Retinal pigment epithelial cell (primary cell): Measurements from ENCODE around the gene NEURL1.
A peak's percentile ranks its signal among the peaks of the same experiment; 100 is the strongest.

Source experiments
- DNase-seq: peaks from one replicate; pipeline ENCODE4 v3.0.0-alpha.2; 2010; ENCODE audit warnings: low read depth
- H3K4me3 ChIP-seq: 2 replicates; pipeline ENCODE4 v1.5.1; 2011; ENCODE audit warnings: mild to moderate bottlenecking, low read length, control low read depth, moderate library complexity
- TF ChIP-seq, protein P1 (sequence below): conservative IDR thresholded peaks from 2 replicates; pipeline ENCODE4 v1.5.1; 2011; ENCODE audit warnings: low read depth, low read length, control low read depth, inconsistent platforms

Gene NEURL1

DNA sequence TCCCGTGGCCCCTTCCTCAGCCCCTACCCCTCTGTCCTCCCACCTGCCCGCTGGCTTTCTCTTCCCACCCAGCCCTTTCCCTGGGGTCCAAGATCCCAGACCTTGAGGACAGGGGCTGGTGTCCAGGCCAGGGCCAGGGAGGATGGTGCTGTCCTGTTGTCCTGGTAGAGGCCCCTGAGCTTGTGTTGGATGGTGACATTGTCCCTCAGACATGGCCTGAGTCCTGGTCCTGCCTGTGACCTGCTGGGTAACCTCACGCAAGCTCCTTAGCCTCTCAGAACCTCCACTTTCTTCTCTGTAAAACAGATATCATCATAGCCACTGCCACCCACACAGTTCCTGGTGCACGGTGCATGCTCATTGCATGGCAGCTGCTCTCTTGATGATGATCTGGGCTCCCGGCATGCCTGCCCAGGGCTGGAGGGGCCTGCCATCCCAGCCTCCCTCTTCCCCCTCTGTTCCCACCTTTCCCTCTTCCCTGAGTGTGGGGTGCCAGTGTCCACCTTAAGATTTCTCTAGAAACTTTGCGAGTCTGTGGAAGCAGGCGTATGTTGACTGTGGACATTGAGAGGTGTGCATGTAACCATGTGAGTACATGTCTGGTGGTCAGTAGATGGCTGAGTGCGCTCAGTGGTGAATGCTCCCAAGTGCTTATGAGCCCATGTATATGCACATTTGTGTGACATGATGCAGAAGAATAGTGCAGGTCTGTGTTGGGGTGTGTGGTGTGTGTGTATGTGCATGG lies 60.4 kb downstream of the NEURL1 start:
- DNase-seq = no peak
- TF ChIP-seq, protein P1, sequence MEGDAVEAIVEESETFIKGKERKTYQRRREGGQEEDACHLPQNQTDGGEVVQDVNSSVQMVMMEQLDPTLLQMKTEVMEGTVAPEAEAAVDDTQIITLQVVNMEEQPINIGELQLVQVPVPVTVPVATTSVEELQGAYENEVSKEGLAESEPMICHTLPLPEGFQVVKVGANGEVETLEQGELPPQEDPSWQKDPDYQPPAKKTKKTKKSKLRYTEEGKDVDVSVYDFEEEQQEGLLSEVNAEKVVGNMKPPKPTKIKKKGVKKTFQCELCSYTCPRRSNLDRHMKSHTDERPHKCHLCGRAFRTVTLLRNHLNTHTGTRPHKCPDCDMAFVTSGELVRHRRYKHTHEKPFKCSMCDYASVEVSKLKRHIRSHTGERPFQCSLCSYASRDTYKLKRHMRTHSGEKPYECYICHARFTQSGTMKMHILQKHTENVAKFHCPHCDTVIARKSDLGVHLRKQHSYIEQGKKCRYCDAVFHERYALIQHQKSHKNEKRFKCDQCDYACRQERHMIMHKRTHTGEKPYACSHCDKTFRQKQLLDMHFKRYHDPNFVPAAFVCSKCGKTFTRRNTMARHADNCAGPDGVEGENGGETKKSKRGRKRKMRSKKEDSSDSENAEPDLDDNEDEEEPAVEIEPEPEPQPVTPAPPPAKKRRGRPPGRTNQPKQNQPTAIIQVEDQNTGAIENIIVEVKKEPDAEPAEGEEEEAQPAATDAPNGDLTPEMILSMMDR = no peak
- no peak overlapping the region for H3K4me3 ChIP-seq

DNA sequence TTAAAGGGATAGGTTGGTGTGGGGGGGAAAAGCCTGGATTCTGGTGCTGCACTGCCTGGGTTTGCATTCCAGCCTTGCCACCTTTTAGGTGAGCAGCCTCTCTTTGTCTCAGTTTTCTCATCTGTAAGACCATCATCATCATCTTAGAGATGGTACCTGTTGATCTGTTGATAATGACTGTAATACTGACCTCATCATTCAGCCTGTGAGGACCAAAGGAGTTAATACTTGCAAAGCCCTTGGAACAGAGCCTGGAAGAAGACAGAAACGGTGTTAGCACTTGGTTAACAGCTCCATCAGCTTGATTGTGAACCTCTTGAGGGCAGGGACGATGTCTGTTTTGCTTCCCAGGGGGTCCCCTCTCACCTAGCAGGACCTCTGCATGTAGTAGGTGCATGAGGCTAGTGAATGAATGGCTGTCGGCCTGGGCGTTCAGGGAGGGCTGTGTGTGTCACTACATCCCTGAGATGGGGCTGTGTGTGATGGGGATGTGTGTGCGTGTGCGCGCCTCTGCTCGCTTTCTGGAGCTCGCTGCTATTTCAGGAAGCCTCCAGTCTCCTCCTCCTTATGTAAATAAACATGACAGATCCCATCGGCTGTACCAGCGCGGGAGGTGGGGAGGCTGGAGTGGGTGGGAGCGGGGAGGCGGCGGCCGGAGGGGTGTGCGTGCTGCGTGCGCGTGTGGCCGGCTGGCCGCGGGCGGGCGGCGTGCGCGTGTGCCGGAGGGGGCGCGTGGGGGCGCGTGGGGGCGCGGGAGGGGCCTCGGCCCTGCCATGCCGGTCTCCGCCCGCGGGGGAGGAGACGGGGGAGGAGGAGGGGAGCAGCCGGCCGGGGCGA lies 61.2 kb downstream of the NEURL1 start:
- no peak for DNase-seq
- TF ChIP-seq, protein P1 = no peak
- H3K4me3 ChIP-seq = peak overlapping the region; percentile 15

DNA sequence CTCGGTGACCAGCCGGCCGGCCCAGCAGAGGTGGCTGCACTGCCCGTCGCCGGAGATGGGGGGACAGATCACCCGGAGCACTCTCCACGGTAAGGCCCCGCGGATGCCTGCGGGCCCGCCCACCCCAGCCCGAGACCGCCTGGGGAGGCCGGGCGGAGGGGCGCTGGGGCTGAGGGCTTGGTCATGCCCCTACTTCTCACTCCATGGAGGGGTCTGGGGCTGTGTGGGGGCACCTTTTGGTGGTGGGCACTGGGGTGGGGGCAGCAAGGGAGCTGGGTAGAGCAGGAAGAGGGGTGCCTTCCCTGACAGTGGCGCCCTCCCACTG lies 61.8 kb downstream of the NEURL1 start:
- peak overlapping the region; percentile 15 for H3K4me3 ChIP-seq
- DNase-seq = no peak
- TF ChIP-seq, protein P1 = no peak

DNA sequence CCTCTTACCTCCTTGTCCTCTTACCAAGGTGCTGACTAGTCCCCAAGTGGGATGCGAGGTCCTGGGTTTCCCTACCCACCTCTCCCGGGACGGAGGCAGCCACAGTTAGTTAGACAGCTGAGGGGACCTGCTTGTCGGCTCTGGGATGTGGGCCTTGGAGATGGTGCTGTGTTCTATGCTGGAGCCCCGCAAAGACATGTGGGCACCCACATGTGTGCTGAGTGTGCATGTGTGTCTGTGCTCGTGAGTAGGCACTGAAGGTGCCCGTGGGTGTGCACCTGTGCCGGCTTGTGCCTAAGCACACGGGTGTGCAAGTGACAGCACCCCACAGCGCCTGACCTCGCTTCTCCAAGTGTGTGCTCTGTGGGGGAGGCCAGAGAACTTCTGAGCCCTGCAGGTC lies 62.2 kb downstream of the NEURL1 start:
- TF ChIP-seq, protein P1 = no peak
- DNase-seq = no peak
- peak overlapping the region; percentile 15 for H3K4me3 ChIP-seq

DNA sequence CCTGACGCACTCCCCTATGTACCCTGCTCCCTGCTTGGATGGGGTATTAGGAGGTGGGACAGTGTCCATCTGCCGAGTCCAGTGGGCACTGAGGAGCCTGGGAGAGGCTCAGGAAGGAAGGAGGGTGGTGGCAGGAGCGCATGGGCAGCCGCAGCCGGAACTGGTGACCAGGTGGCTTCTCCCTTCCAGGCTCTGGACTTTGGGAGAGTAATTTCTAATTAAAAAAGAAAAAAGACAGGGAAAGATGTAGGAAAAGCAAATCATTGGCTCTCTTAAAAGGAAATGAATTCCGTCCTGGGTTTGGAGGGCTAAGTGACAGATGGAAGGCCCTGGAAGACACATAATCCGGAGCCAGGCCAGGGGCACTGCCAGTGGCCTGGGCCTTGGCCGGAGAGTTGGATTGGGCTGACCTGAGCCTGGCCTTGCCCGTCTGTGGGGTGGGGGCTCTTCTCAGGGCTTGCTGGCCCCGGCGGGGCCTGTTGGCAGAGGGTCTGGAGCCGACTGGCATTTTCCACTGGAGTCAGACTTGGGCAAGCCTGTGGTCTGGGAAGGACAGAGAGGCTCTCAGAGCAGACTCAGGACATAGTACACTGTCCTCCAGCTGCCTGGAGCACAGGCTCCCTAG lies 63.0 kb downstream of the NEURL1 start:
- DNase-seq = no peak
- TF ChIP-seq, protein P1 = no peak
- H3K4me3 ChIP-seq = no peak overlapping the region

DNA sequence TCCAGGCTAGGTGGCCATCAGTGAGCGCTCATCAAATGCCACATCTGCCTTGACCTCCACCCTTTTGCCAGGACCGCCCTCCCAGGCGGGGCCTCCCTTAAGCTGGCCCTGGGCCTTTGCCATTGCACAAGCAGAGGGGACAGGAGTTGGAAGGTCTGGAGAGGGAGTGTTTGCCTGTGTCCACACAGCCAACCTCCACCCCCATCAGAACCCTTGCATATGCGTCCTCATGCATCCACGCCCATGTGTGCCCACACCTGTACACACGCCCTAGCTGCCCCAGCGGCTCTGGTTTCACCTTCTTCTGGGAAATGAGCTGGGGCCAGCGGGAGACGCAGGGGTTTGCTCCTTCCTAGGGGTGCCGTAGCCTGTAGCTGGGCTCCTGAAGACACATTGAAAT lies 64.0 kb downstream of the NEURL1 start:
- no peak overlapping the region for H3K4me3 ChIP-seq
- TF ChIP-seq, protein P1 = no peak
- no peak for DNase-seq

DNA sequence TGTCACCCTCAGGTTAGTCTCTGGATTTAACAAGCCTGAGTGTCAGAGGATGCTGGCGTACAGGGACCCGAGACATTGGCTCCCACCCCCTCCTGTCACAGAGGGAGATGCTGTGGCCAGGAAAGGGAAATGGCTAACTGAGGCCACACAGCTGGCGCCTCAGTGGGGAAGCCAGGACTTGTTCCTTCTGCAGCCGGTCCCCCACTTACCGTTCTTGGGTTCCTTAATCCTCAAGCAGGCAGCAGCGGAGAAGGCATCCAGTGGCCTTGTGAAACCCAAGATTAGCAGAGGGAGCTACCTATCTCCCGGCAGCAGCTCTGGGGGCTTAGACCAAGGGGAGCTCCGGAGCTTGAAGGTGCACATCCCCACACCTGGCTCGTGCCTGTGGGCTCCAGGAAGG lies 65.4 kb downstream of the NEURL1 start:
- TF ChIP-seq, protein P1 = no peak
- no peak overlapping the region for H3K4me3 ChIP-seq
- no peak for DNase-seq
